Activated T-cell treated with anti-CD3 and anti-CD28 coated beads, Interleukin-2, amount 50 U/mL, for 4 hours (primary cell): ENCODE results near the gene ARHGEF2. TPM values are rescaled to one million over a fixed set of nuclear protein-coding genes. Genes with fewer than 3 reads are reported as not detected.

ENCODE experiments used
- ATAC-seq, 2 donors: fragments of 200-7000 bp; cut with Tn5 transposase; one replicate each; pipeline ENCODE4 v1.10.0; 2021
- DNase-seq: peaks from one replicate; pipeline ENCODE4 v3.0.0-alpha.2; 2020
- H3K27me3 Mint-ChIP-seq: one replicate; pipeline ENCODE4 v1.8.0; 2021; ENCODE audit warnings: low read depth, mixed read lengths
- H3K36me3 Mint-ChIP-seq: one replicate; pipeline ENCODE4 v1.8.0; 2022; ENCODE audit warnings: mixed read lengths; ENCODE audit not compliant: insufficient read depth
- H3K4me1 Mint-ChIP-seq: one replicate; pipeline ENCODE4 v1.8.0; 2021; ENCODE audit warnings: low read depth, mixed read lengths
- H3K4me3 Mint-ChIP-seq: one replicate; pipeline ENCODE4 v1.8.0; 2021; ENCODE audit warnings: mild to moderate bottlenecking, moderate library complexity, mixed read lengths
- H3K9me3 Mint-ChIP-seq: one replicate; pipeline ENCODE4 v1.8.0; 2021; ENCODE audit warnings: mixed read lengths
- total RNA-seq, 3 donors: library from RNA; stranded (reverse); gene quantifications; one replicate each; pipeline ENCODE4 v1.2.1, GENCODE V29; 2021

The ARHGEF2 gene
- total RNA-seq, 3 donors from 2014 or later = 144 to 174 (median 149) TPM

DNA sequence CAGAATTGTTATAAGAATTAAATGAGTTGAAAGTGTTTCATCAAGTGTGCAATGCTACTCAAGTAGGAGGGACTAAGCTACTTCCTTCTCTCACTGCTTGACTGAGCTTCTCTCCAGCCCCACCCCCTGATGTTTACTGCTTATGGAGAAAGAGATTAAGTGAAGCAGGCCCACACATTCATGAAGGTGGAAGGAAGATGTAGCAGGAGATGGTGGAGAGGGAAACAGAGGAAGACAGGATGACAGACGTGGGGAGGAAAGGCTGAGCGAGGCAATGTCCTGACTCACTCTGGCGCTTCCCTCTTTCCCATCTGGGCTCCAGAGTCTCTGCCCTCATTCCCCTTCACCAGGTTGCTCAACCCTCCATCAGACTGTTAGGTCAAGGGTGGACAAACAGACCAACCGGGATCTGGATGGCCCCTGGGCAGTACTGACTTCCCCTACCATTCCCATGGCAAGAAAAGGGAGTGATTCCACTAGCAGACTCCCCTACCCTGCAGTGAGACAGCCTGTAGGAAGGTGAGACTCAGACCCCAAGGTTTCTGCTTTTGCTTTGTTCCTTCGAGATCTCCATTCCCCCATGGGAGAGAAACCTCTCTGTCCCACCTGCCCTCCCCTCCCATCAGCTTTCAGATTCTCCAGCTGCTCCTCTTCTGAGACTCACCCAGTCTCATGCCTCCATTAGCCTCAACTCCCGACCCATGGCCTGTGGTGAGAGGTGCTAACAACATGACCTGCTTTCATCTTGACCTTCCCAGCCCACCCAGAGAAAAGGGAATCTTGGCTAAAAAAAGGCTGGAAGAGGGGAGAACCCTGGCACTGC, 3.1 kb upstream of the ARHGEF2 start:
- Mint-ChIP-seq H3K9me3 (no peaks in the 10 kb centered on the region), H3K36me3 (no peaks in the 10 kb centered on the region), H3K4me3 (peak overlapping the region; percentile 95), H3K4me1 (peaks cover 57% of the 10 kb centered on the region), H3K27me3 (no peaks in the 10 kb centered on the region)
- no peak for ATAC-seq
- peak; percentile 34 for DNase-seq

DNA sequence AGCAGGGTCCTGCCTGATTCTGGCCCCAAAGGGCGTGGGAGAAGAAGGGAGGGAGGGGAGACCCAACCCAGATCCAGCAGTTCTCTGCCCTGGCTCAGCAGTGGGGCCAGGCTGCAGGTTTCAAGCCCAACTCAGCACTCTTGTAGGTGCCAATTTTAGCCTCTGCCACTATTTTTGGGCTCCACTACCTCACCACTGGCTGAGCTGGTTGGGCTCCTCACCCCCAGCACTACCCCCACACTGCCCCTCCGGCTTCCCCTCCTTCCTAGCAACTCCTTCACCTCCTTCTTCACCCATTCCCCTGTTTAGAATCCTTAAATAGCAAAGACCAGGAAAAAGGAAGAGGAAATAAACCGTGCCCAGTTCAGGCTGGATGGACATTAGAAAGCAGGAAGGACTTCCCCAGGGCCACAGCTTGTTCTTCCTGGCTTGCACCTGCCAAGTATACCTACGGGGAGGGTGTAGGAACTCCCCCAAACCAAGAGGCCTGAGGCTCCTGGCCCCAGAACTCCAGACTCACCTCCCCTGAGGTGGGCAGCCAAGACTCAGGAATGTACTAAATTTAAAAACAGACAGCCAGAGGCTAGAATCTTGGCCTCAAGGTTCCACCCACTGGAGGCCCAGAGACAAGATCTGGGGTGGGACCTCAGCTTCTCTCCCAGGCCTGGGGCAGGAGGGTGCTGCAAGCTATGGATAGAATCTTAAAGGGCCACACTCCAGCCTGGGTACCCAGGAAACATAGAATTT, 1.4 kb upstream of the ARHGEF2 start:
- no peak for ATAC-seq
- H3K4me3 Mint-ChIP-seq = peak overlapping the region; percentile 95
- H3K9me3 Mint-ChIP-seq = no peaks in the 10 kb centered on the region
- DNase-seq = no peak
- H3K27me3 Mint-ChIP-seq = no peaks in the 10 kb centered on the region
- peaks cover 71% of the 10 kb centered on the region for H3K4me1 Mint-ChIP-seq
- peaks cover 3% of the 10 kb centered on the region for H3K36me3 Mint-ChIP-seq

- no peaks in the 10 kb centered on the region for H3K9me3 Mint-ChIP-seq
- peaks cover 76% of the 10 kb centered on the region for H3K4me1 Mint-ChIP-seq
- peak overlapping the region; percentile 95 for H3K4me3 Mint-ChIP-seq
- peaks cover 3% of the 10 kb centered on the region for H3K36me3 Mint-ChIP-seq
- peak in 1 of 2 donors; percentile 1 for ATAC-seq
- H3K27me3 Mint-ChIP-seq = no peaks in the 10 kb centered on the region
- no peak for DNase-seq
These were observed 654 bp upstream of the ARHGEF2 start for GRCh38 chr1:155978973-155979429.

GRCh38 chr1:155977690-155978324, 540 bp downstream of the ARHGEF2 start:
- H3K4me3 Mint-ChIP-seq = peak overlapping the region; percentile 95
- peak; percentile 78 for DNase-seq
- peaks cover 76% of the 10 kb centered on the region for H3K4me1 Mint-ChIP-seq
- H3K27me3 Mint-ChIP-seq = no peaks in the 10 kb centered on the region
- peak; percentile 43 to 49 for ATAC-seq
- no peaks in the 10 kb centered on the region for H3K9me3 Mint-ChIP-seq
- peaks cover 8% of the 10 kb centered on the region for H3K36me3 Mint-ChIP-seq

GRCh38 chr1:155976913-155977689, 1.2 kb downstream of the ARHGEF2 start:
- Mint-ChIP-seq H3K27me3 (no peaks in the 10 kb centered on the region), H3K36me3 (peaks cover 12% of the 10 kb centered on the region), H3K4me3 (peak overlapping the region; percentile 95), H3K4me1 (peaks cover 76% of the 10 kb centered on the region), H3K9me3 (no peaks in the 10 kb centered on the region)
- DNase-seq (peak; percentile 18), ATAC-seq (peak; percentile 4 to 8)

- Mint-ChIP-seq H3K4me1 (peaks cover 75% of the 10 kb centered on the region), H3K4me3 (peak overlapping the region; percentile 95), H3K27me3 (no peaks in the 10 kb centered on the region), H3K36me3 (peaks cover 15% of the 10 kb centered on the region), H3K9me3 (no peaks in the 10 kb centered on the region)
- ATAC-seq (peak in 1 of 2 donors; percentile 6), DNase-seq (peak; percentile 69)
These were observed 2.1 kb downstream of the ARHGEF2 start for GRCh38 chr1:155976062-155976912.

DNA sequence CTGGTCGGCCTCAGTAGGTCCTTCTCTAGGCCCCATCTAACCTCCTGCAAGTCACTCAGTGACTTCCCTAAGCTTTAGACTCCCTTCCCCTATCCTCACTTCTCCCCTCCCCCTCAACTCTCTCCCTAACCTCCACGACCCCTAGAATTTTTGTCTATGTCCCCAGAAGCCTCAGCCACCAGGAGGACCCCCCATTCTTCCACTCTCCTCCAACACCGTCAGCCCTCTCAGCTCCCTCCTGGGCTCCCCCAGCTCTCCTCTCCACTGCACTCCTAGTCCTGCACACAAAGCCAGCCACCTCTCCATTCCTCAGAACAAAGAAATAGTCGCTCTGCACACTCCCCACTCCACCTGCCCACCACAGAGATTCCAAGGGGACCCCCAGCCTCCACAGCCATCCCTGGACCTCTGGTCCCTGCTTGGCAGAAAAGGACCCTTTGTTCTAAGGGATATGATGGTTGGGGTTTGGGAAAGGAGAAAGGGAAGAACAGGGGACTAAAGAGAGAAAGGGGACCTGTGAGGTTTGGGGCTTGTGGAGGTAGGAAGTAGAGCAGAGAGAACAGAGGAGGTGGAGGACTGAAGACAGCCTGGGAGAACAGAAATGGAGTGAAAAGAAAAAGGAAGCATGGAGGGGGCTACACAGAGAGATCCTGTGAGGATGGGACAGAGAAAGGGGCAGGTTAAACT, 2.8 kb downstream of the ARHGEF2 start:
- no peaks in the 10 kb centered on the region for H3K9me3 Mint-ChIP-seq
- peak overlapping the region; percentile 95 for H3K4me3 Mint-ChIP-seq
- no peak for DNase-seq
- H3K36me3 Mint-ChIP-seq = peaks cover 15% of the 10 kb centered on the region
- H3K4me1 Mint-ChIP-seq = peaks cover 75% of the 10 kb centered on the region
- no peaks in the 10 kb centered on the region for H3K27me3 Mint-ChIP-seq
- ATAC-seq = no peak

- Mint-ChIP-seq H3K36me3 (peaks cover 24% of the 10 kb centered on the region), H3K27me3 (no peaks in the 10 kb centered on the region), H3K9me3 (no peaks in the 10 kb centered on the region), H3K4me1 (peaks cover 75% of the 10 kb centered on the region), H3K4me3 (peak overlapping the region; percentile 95)
- DNase-seq (no peak), ATAC-seq (no peak)
These were observed 3.9 kb downstream of the ARHGEF2 start for GRCh38 chr1:155974208-155975115.

- DNase-seq (no peak), ATAC-seq (no peak)
- Mint-ChIP-seq H3K36me3 (peaks cover 29% of the 10 kb centered on the region), H3K9me3 (no peaks in the 10 kb centered on the region), H3K4me3 (peak overlapping the region; percentile 95), H3K27me3 (no peaks in the 10 kb centered on the region), H3K4me1 (peaks cover 79% of the 10 kb centered on the region)
These were observed 4.6 kb downstream of the ARHGEF2 start for GRCh38 chr1:155973723-155974122.

DNA sequence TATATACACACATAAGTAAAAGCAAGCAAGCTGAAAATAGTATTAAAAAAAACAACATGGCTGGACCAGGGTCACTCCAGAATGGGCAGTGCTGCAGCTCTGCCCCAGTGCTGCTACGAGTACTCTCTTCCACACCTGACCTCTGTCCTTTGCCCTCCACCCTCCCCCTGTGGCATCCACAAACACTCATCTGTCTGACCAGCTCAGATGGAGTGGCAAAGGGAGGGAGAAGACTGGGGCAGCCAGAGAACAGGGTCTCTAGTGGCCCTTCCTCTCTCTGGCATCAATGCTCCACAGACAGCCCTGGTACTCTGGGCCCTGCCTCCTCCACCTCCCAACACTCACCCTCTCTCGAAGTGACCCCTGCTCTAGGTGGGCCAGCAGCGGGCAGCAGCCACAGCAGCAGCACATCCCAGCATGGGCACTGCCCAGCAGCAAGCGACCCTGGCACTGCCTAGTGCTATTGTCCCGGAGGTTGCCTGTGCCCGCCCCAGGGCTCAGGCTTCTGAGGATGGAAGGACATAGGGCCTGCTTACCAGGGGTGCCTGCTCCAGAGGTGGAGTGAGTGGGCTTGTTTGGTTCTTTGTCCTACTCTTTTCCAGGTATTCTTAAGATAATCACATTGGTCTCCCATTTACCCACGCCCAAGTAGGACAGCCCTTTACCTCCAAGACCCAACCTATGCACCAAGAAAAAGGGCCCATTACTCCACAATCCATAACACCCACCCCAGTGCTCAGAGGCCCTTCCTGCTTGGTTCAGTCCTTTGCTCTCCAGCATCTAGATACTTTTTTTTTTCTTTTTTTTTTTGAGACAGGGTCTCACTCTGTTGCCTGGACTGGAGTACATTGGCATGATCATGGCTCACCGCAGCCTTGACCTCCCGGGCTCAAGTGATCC, 6.2 kb downstream of the ARHGEF2 start:
- no peak for ATAC-seq
- peak overlapping the region; percentile 47 for H3K4me3 Mint-ChIP-seq
- H3K36me3 Mint-ChIP-seq = peaks cover 29% of the 10 kb centered on the region
- DNase-seq = no peak
- no peaks in the 10 kb centered on the region for H3K27me3 Mint-ChIP-seq
- no peaks in the 10 kb centered on the region for H3K9me3 Mint-ChIP-seq
- peaks cover 93% of the 10 kb centered on the region for H3K4me1 Mint-ChIP-seq

DNA sequence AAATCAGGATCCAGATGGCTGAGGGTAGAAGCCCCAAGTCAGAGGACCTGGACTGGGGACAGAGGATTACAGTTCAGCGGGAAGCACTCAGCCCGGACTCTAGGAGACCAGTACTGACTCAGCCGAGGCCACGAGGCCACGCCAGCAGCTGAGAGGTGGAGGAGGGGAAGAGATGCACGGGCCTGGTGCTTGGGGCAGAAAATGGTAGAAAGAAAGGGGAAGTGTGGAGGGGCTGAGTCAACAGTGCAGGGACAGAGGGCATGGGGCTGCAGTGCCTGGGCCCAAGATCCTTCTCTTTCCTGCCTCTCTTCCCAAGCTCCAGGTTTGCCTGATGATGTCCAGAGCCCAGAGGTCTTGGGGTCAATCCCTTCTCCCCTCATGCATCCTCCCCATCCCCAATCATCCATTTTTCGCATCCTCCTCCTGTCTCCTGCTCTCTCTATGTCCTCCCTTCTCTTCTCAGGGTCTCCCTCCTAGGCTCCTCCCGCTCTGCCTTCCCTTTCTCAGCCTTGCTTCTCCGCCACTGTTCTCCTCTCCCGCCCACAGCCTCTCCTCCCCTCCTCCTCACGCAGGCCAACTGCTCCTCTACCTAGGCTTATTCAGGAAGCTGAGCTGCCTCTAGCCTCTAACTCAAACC, 7.7 kb downstream of the ARHGEF2 start:
- no peaks in the 10 kb centered on the region for H3K9me3 Mint-ChIP-seq
- DNase-seq = peak; percentile 25
- H3K36me3 Mint-ChIP-seq = peaks cover 32% of the 10 kb centered on the region
- peaks cover 93% of the 10 kb centered on the region for H3K4me1 Mint-ChIP-seq
- ATAC-seq = peak; percentile 53 to 62
- no peaks in the 10 kb centered on the region for H3K27me3 Mint-ChIP-seq
- H3K4me3 Mint-ChIP-seq = peak overlapping the region; percentile 71
